ENCODE data around the gene RAB7A.
A peak's percentile ranks its signal among the peaks of the same experiment; 100 is the strongest.
"Not testable (repeated sequence)": the region's sequence is repeated elsewhere in the genome, so short reads cannot be mapped to it uniquely, and the experiment has no call there.

RAB7A gene

GRCh38 chr3:128727485-128727884 is 1.5 kb downstream of the RAB7A start:
- no peak for TF ChIP-seq CTCF (IDR thresholded peaks at IDR 0.05)

DNA sequence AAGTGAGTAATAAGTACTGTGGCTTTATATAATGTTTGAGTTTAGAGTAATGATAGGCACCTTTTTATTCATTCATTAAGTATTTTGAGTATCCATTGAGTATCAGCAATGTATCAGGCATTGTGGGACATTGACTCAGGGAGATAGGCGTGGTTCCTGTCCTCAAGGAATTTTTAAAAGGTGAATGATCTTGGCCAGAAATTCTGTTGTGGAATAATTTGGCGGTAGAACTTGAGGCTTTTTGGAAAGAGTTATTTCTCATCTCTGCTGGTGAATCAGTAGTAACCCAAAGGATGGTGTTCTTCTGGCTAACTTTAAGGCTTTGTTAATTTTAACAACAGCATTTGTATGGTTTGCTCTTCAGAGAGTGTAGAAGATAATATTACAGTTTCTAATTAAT is 2.0 kb downstream of the RAB7A start:
- Mint-ChIP-seq H3K27ac (no peak overlapping the region), H3K4me3 (peak overlapping the region; percentile 92), H3K36me3 (ENCODE audit: low read depth) (peaks cover 41% of the 10 kb centered on the region), H3K9me3 (peaks cover 8% of the 10 kb centered on the region), H3K27me3 (ENCODE audit: low read depth, poor library complexity) (peaks cover 11% of the 10 kb centered on the region), H3K4me1 (peaks cover 52% of the 10 kb centered on the region)
- TF ChIP-seq CTCF (IDR thresholded peaks at IDR 0.05): no peak
- DNase-seq: no peak

More at GRCh38 chr3:128727485-128727884, 1.5 kb downstream of the RAB7A start:
- Mint-ChIP-seq H3K27me3 (ENCODE audit: low read depth, poor library complexity) (peaks cover 15% of the 10 kb centered on the region), H3K36me3 (ENCODE audit: low read depth) (peaks cover 36% of the 10 kb centered on the region), H3K27ac (no peak overlapping the region), H3K4me1 (peaks cover 53% of the 10 kb centered on the region), H3K4me3 (peak overlapping the region; percentile 92), H3K9me3 (peaks cover 4% of the 10 kb centered on the region)
- DNase-seq: no peak

GRCh38 chr3:128728521-128728920 is 2.5 kb downstream of the RAB7A start:
- not testable (repeated sequence) for H3K27me3 Mint-ChIP-seq (ENCODE audit: low read depth, poor library complexity); DNase-seq; H3K9me3 Mint-ChIP-seq; H3K27ac Mint-ChIP-seq
- Mint-ChIP-seq H3K36me3 (ENCODE audit: low read depth) (peaks cover 47% of the 10 kb centered on the region), H3K4me1 (peaks cover 53% of the 10 kb centered on the region), H3K4me3 (peak overlapping the region; percentile 92)

DNA sequence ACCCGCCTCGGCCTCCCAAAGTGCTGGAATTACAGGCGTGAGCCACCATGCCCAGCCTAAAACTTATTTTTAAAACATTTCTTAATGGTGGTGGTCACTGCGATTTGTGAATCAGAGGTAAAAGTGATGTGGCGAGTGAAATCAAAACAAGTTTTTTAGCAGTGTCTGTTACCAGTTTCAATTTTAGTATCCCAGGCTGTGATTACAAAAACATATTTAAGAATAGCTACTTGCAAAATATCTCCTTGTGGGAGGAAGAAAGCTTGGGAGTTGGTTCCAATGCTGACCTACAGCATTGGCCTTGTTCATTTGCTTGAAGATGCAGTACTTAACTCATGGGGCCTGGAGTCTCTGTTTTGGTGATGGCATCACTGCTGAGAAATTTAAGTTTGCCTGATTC is 4.5 kb downstream of the RAB7A start:
- peaks cover 60% of the 10 kb centered on the region for H3K36me3 Mint-ChIP-seq (ENCODE audit: low read depth)
- H3K4me1 Mint-ChIP-seq: peaks cover 62% of the 10 kb centered on the region
- no peak for TF ChIP-seq CTCF (IDR thresholded peaks at IDR 0.05)
- H3K4me3 Mint-ChIP-seq: no peak overlapping the region
- DNase-seq: no peak
- peaks cover 8% of the 10 kb centered on the region for H3K9me3 Mint-ChIP-seq
- peaks cover 8% of the 10 kb centered on the region for H3K27me3 Mint-ChIP-seq (ENCODE audit: low read depth, poor library complexity)
- no peak overlapping the region for H3K27ac Mint-ChIP-seq

DNA sequence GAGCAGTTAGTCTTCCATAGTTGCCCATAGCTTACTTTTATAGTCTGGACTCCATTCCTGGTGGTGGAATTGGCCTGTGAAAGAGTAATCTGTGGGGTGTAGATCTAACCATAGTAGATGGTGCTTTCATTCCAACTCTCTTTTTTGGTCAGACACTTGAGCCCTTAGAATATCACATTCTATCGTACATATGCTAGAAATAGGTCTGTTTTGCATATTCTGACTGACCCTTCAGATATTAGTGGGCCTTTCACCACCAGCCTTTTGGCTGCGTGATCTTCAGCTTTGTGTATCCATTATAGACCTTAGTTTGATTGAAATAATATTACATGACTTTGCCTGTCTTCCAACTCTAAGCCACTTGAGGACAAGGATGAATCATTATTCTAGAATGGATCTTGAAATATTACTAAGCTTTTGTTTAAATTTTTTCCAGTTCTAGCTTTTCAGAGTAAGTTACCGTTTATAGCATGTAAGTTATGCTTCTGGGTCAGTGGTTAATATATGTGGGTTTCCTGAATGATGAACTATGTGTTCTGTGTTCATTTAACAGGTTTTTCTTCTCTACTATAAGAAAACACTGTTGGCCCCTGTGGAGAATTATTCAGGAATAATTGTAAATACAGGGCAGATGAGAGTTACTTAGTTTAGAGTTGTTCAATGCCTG is 8.7 kb downstream of the RAB7A start:
- DNase-seq: no peak
- H3K4me1 Mint-ChIP-seq: peaks cover 33% of the 10 kb centered on the region
- no peak for TF ChIP-seq CTCF (IDR thresholded peaks at IDR 0.05)
- peaks cover 20% of the 10 kb centered on the region for H3K9me3 Mint-ChIP-seq
- no peak overlapping the region for H3K4me3 Mint-ChIP-seq
- peaks cover 87% of the 10 kb centered on the region for H3K36me3 Mint-ChIP-seq (ENCODE audit: low read depth)
- peak overlapping the region; percentile 71 for H3K27ac Mint-ChIP-seq
- H3K27me3 Mint-ChIP-seq (ENCODE audit: low read depth, poor library complexity): no peaks in the 10 kb centered on the region

DNA sequence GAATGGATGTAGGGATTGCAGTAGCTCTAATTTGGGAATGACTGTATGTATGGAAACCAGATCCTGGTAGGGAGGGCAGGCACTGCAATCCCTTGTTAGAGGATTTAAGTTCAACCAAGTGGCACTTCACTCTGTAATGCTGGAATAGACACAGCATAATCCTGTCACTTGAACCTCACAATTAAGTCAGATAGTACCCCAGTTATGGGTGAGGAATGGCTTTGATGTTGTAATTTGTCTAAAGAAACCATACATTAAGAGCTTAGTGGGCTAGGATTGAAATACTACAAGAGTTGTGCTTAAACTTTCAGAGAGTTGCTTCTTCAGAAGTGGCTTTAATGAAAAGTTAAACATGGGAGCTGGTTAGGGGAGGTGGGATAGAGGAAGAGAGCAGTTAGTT is 9.3 kb downstream of the RAB7A start:
- Mint-ChIP-seq H3K27ac (peak overlapping the region; percentile 71), H3K36me3 (ENCODE audit: low read depth) (peaks cover 87% of the 10 kb centered on the region), H3K9me3 (peaks cover 25% of the 10 kb centered on the region), H3K27me3 (ENCODE audit: low read depth, poor library complexity) (no peaks in the 10 kb centered on the region), H3K4me3 (no peak overlapping the region), H3K4me1 (peaks cover 27% of the 10 kb centered on the region)
- no peak for TF ChIP-seq CTCF (IDR thresholded peaks at IDR 0.05)
- DNase-seq: no peak

Data from nephron progenitor cell (in vitro differentiated cells).